BJ (cell line): ENCODE data around the gene CROT. TPM values are rescaled to one million over a fixed set of nuclear protein-coding genes. Genes with fewer than 3 reads are reported as not detected.

Experiments
- CTCF ChIA-PET: fragments of 350-600 bp; formaldehyde crosslinking; extraction: SDS; loops from one replicate; lab custom pipeline; 2021; ENCODE audit warnings: antibody characterized with exemption, inconsistent platforms; lab: Yijun Ruan, JAX
- POLR2A ChIA-PET: fragments of 300-600 bp; sonication (Branson Sonifier 250); formaldehyde crosslinking; extraction: SDS; loops from one replicate; lab custom pipeline; 2021; ENCODE audit warnings: antibody characterized with exemption; lab: Charles Lee
- DNase-seq: peaks from one replicate; pipeline ENCODE4 v3.0.0-alpha.2; 2011; ENCODE audit warnings: low read depth
- H3K27me3 ChIP-seq: 2 replicates; pipeline ENCODE4 v1.6.0; 2011; ENCODE audit warnings: low read length; ENCODE audit not compliant: control insufficient read depth, insufficient read depth
- H3K36me3 ChIP-seq: 2 replicates; pipeline ENCODE4 v1.5.1; 2011; ENCODE audit warnings: low read length; ENCODE audit not compliant: control insufficient read depth, insufficient read depth
- H3K4me3 ChIP-seq: 2 replicates; pipeline ENCODE4 v1.5.1; 2011; ENCODE audit warnings: low read depth, mild to moderate bottlenecking, control low read depth, low read length
- CTCF ChIP-seq: IDR thresholded peaks from 2 replicates; pipeline ENCODE4 v1.5.1; 2011; ENCODE audit warnings: low read depth, mild to moderate bottlenecking, control low read depth, inconsistent platforms, low read length, moderate library complexity; ENCODE audit not compliant: insufficient read depth
- polyA plus RNA-seq: library from polyadenylated mRNA; depleted of rRNA; stranded (reverse); fragments of >200 nt; gene quantifications from 2 replicates; pipeline ENCODE4 v1.2.3, GENCODE V29; 2011

The CROT gene
- polyA plus RNA-seq, 1 experiment, result 4.6 TPM

DNA sequence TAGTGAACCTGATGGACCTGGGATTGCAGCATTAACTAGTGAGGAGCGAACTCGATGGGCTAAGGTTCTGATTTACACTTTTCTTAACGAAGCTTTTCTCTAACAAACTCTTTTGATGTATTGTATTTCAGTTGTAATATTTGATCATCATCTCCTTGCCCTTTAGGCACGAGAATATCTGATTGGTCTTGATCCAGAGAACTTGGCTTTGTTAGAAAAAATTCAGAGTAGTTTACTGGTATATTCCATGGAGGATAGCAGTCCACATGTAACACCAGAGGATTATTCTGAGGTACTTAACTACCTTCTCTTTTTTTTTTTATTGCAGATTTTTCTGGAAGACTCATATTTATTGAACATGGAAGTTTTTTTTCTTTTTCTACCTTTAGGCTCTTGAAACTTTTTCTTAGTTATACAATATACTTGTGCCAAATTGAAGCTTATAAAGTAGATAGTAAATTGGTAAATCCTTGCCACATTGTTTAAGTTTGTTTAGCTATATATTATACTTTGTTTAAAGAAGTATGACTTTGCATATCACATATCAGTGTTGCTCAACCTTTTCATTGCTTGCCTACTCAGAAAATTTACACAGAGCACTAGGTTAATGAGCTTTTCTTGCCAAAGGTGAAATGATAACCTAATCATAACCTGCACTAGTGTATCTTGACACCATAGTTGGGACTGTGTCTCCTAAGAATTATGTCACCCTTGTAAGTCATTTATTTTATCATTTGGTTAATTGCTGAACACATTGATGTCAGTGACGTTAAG lies 30.4 kb downstream of the CROT start:
- DNase-seq, result no peak

GRCh38 chr7:87380905-87381304 lies 35.4 kb downstream of the CROT start:
- DNase-seq, result no peak
- ChIA-PET POLR2A (no interaction called here), CTCF (no interaction called here)
- H3K4me3 ChIP-seq, result no peak overlapping the region
- TF ChIP-seq CTCF, result no peak
- H3K27me3 ChIP-seq, result no peaks in the 10 kb centered on the region
- H3K36me3 ChIP-seq, result no peaks in the 10 kb centered on the region

More for the DNA sequence above, 30.4 kb downstream of the CROT start:
- no peaks in the 10 kb centered on the region for H3K27me3 ChIP-seq
- POLR2A ChIA-PET, result no interaction called here
- no peaks in the 10 kb centered on the region for H3K36me3 ChIP-seq
- CTCF ChIA-PET, result interaction anchor here (0.6 kb wide), 1 partner anchor 101 kb away, joined by 3 read pairs; no protein-coding TSS in a partner anchor
- no peak overlapping the region for H3K4me3 ChIP-seq
- TF ChIP-seq CTCF, result no peak

GRCh38 chr7:87391020-87391701 lies 45.7 kb downstream of the CROT start:
- ChIA-PET CTCF (interaction anchor here (1.0 to 1.1 kb wide), 2 partner anchors 9 to 11 kb away, joined by 3 to 4 read pairs; no protein-coding TSS in a partner anchor), POLR2A (no interaction called here)
- no peak overlapping the region for H3K4me3 ChIP-seq
- peaks cover 2% of the 10 kb centered on the region; the same call in 1 of the 2 replicates for H3K36me3 ChIP-seq
- no peak for DNase-seq
- no peak for TF ChIP-seq CTCF
- no peaks in the 10 kb centered on the region for H3K27me3 ChIP-seq

DNA sequence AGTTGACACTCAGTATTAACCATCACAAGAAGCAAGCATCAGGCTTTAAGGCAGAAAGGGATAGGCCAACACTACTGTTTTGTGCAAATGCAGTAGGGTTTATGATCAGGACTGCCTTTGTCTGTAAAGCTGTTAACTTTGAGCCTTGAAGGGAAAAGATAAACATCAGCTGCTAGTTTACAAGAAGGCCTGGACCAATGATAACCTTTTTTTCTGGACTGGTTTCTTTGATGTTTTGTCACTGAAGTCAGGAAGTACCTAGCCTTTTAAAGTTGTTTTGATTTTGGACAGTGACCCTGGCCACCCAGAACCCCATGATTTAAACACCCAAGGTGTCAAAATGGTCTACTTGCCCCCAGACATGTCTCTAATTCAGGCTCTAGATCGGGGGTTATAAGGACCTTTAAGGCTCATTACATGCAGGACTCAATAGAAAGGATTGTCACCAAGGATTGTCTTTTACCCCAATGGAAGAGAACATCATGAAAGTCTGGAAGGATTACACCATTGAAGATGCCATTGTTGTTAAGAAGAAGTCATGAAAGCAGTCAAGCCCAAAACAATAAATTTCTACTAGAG lies 50.1 kb downstream of the CROT start:
- POLR2A ChIA-PET, result no interaction called here
- Histone ChIP-seq H3K36me3 (no peaks in the 10 kb centered on the region), H3K27me3 (no peaks in the 10 kb centered on the region), H3K4me3 (no peak overlapping the region)
- CTCF ChIA-PET, result interaction anchor here (1.0 kb wide), 1 partner anchor 20 kb away, joined by 3 read pairs; no protein-coding TSS in a partner anchor
- no peak for TF ChIP-seq CTCF
- no peak for DNase-seq

- Histone ChIP-seq H3K27me3 (no peaks in the 10 kb centered on the region), H3K4me3 (no peak overlapping the region), H3K36me3 (no peaks in the 10 kb centered on the region)
- DNase-seq, result peak; percentile 52
- TF ChIP-seq CTCF, result no peak
- ChIA-PET CTCF (interaction anchor here (1.0 to 1.7 kb wide), 4 partner anchors 18 to 86 kb away, joined by 3 to 6 read pairs (median 4); no protein-coding TSS in a partner anchor), POLR2A (no interaction called here)
Observed at GRCh38 chr7:87398446-87398845, 53.0 kb downstream of the CROT start.
